Panc1 (cell line): ENCODE data around the gene AMOTL1.

Experiments used
- SIN3A ChIP-seq: IDR thresholded peaks from 2 replicates; pipeline ENCODE4 v1.6.1; 2012; ENCODE audit warnings: low read depth, mild to moderate bottlenecking, low read length, moderate library complexity, borderline replicate concordance; ENCODE audit not compliant: insufficient read depth
- TF ChIP-seq, protein P1 (sequence below): fragments of 450-650 bp; IDR thresholded peaks from 2 replicates; pipeline ENCODE4 v1.5.1; 2017; ENCODE audit warnings: mild to moderate bottlenecking

GRCh38 chr11:94802501-94802900 is 34.3 kb downstream of the AMOTL1 start:
- TF ChIP-seq, protein P1, sequence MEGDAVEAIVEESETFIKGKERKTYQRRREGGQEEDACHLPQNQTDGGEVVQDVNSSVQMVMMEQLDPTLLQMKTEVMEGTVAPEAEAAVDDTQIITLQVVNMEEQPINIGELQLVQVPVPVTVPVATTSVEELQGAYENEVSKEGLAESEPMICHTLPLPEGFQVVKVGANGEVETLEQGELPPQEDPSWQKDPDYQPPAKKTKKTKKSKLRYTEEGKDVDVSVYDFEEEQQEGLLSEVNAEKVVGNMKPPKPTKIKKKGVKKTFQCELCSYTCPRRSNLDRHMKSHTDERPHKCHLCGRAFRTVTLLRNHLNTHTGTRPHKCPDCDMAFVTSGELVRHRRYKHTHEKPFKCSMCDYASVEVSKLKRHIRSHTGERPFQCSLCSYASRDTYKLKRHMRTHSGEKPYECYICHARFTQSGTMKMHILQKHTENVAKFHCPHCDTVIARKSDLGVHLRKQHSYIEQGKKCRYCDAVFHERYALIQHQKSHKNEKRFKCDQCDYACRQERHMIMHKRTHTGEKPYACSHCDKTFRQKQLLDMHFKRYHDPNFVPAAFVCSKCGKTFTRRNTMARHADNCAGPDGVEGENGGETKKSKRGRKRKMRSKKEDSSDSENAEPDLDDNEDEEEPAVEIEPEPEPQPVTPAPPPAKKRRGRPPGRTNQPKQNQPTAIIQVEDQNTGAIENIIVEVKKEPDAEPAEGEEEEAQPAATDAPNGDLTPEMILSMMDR: no peak
- TF ChIP-seq SIN3A: no peak
